Testis (tissue), 3 donors: ENCODE data around the gene R3HDM2. TPM values are rescaled to one million over a fixed set of nuclear protein-coding genes. Genes with fewer than 3 reads are reported as not detected.

Source experiments
- DNase-seq: peaks from one replicate; pipeline ENCODE4 v3.0.0-alpha.2; 2019
- H3K27ac ChIP-seq, 2 donors: fragments of 200-600 bp; sonication (generic); one replicate each; pipeline ENCODE4 v1.5.1; 2019
- H3K27me3 ChIP-seq: fragments of 200-600 bp; sonication (generic); one replicate; pipeline ENCODE4 v1.5.1; 2019
- H3K36me3 ChIP-seq: fragments of 200-600 bp; sonication (generic); one replicate; pipeline ENCODE4 v1.5.1; 2017; ENCODE audit warnings: low read depth; ENCODE audit errors: missing control alignments
- H3K4me1 ChIP-seq: fragments of 200-600 bp; sonication (generic); one replicate; pipeline ENCODE4 v1.5.1; 2019
- H3K4me3 ChIP-seq, 2 donors: fragments of 200-600 bp; sonication (generic); one replicate each; pipeline ENCODE4 v1.5.1; 2017 to 2019
- H3K9me3 ChIP-seq: fragments of 200-600 bp; sonication (generic); one replicate; pipeline ENCODE4 v1.5.1; 2017
- CTCF ChIP-seq, 3 experiments: fragments of 450-650 bp in 2 of 3; fragments of 200-600 bp in 1 of 3; sonication (generic) in 1 of 3; IDR thresholded peaks; one replicate each; pipeline ENCODE4 v1.5.1; 2016 to 2019; ENCODE audit warnings: antibody characterized with exemption in 3 of 3, mild to moderate bottlenecking in 2 of 3, moderate library complexity in 1 of 3
- POLR2A ChIP-seq: fragments of 450-650 bp; IDR thresholded peaks from one replicate; pipeline ENCODE4 v1.6.1; 2017; ENCODE audit warnings: antibody characterized with exemption, mild to moderate bottlenecking, moderate library complexity
- WGBS, 2 donors: methylation state at CpG; one replicate each; pipeline ENCODE4 v1.1.5; 2018; 5-methylcytosine and 5-hydroxymethylcytosine counted together
- intact Hi-C: fragments of 100-400 bp; cut with DNase I; formaldehyde crosslinking; loops from one replicate; pipeline ENCODE4 v1.15.1; 2023; ENCODE audit warnings: low total_unique reads
- polyA plus RNA-seq: library from polyadenylated mRNA; stranded (reverse); fragments of 350-450 nt; fragmentation: Illumina TruSeq; extraction: RNeasy Lipid Tissue Mini Kit (QIAGEN cat#74804); gene quantifications from one replicate; pipeline ENCODE4 v1.2.3, GENCODE V29; 2014; ENCODE audit warnings: low read depth, low replicate concordance; ENCODE audit not compliant: insufficient read depth
- total RNA-seq, 2 donors: library from RNA; depleted of rRNA; stranded (reverse); fragments of >200 nt; gene quantifications; one replicate each; pipeline ENCODE4 v1.2.3, GENCODE V29; 2016

Gene R3HDM2
- total and polyA plus RNA-seq, 3 donors from 2014 or later, result 54.6 to 93.9 (median 92.0) TPM

GRCh38 chr12:57451233-57451778 lies 20.5 kb upstream of the R3HDM2 start:
- TF ChIP-seq POLR2A (no peak), CTCF (IDR thresholded peaks at IDR 0.05) (no peak)
- H3K36me3 ChIP-seq, result no peaks in the 10 kb centered on the region
- H3K4me1 ChIP-seq, result peaks cover 13% of the 10 kb centered on the region
- no peak overlapping the region for H3K4me3 ChIP-seq
- intact Hi-C loops, result no loop called here
- H3K27ac ChIP-seq, result no peak overlapping the region
- no peaks in the 10 kb centered on the region for H3K9me3 ChIP-seq
- no peak for DNase-seq
- 52 to 59% methylated on average over 6 of the region's 6 CpGs for WGBS, 2 donors
- no peaks in the 10 kb centered on the region for H3K27me3 ChIP-seq

- WGBS, 2 donors, result 98 to 100% methylated on average over 3 of the region's 3 CpGs
- no peak overlapping the region for H3K27ac ChIP-seq
- H3K4me1 ChIP-seq, result peaks cover 13% of the 10 kb centered on the region
- intact Hi-C loops, result no loop called here
- DNase-seq, result no peak
- H3K36me3 ChIP-seq, result no peaks in the 10 kb centered on the region
- TF ChIP-seq POLR2A, result no peak
- no peak for TF ChIP-seq CTCF (IDR thresholded peaks at IDR 0.05)
- no peaks in the 10 kb centered on the region for H3K9me3 ChIP-seq
- H3K27me3 ChIP-seq, result no peaks in the 10 kb centered on the region
- H3K4me3 ChIP-seq, result no peak overlapping the region
Observed at GRCh38 chr12:57450057-57450456, 19.2 kb upstream of the R3HDM2 start.

- H3K9me3 ChIP-seq, result no peaks in the 10 kb centered on the region
- WGBS, 2 donors, result 99% methylated on average over 7 of the region's 7 CpGs; no CpG with 5 or more reads in 1 of the 2 donors
- no peaks in the 10 kb centered on the region for H3K27me3 ChIP-seq
- no peak for TF ChIP-seq CTCF (IDR thresholded peaks at IDR 0.05)
- no peak for TF ChIP-seq POLR2A
- no peak overlapping the region for H3K27ac ChIP-seq
- H3K4me3 ChIP-seq, result no peak overlapping the region
- H3K4me1 ChIP-seq, result peaks cover 13% of the 10 kb centered on the region
- no peak for DNase-seq
- no peaks in the 10 kb centered on the region for H3K36me3 ChIP-seq
- intact Hi-C loops, result no loop called here
Observed at GRCh38 chr12:57449375-57449774, 18.5 kb upstream of the R3HDM2 start.

GRCh38 chr12:57448669-57449068 lies 17.8 kb upstream of the R3HDM2 start:
- WGBS, 2 donors, result 88 to 95% methylated on average over 2 of the region's 2 CpGs
- no peak for DNase-seq
- no peak overlapping the region for H3K27ac ChIP-seq
- TF ChIP-seq POLR2A (no peak), CTCF (IDR thresholded peaks at IDR 0.05) (no peak)
- peaks cover 13% of the 10 kb centered on the region for H3K4me1 ChIP-seq
- H3K4me3 ChIP-seq, result no peak overlapping the region
- no peaks in the 10 kb centered on the region for H3K27me3 ChIP-seq
- H3K9me3 ChIP-seq, result no peaks in the 10 kb centered on the region
- intact Hi-C loops, result no loop called here
- no peaks in the 10 kb centered on the region for H3K36me3 ChIP-seq

- WGBS, 2 donors, result 95 to 98% methylated on average over 6 of the region's 6 CpGs
- intact Hi-C loops, result no loop called here
- Histone ChIP-seq H3K9me3 (no peaks in the 10 kb centered on the region), H3K36me3 (no peaks in the 10 kb centered on the region), H3K4me3 (no peak overlapping the region), H3K27ac (no peak overlapping the region), H3K27me3 (no peaks in the 10 kb centered on the region), H3K4me1 (peaks cover 5% of the 10 kb centered on the region)
- TF ChIP-seq POLR2A (no peak), CTCF (IDR thresholded peaks at IDR 0.05) (no peak)
- no peak for DNase-seq
Observed at GRCh38 chr12:57446292-57446960, 15.6 kb upstream of the R3HDM2 start.
